Measurements from ENCODE around the gene MB21D2.

Gene MB21D2

GRCh38 chr3:192834428-192834827, 83.2 kb downstream of the MB21D2 start:
- Mint-ChIP-seq H3K4me1 (ENCODE audit: low read depth) (peaks cover 25% of the 10 kb centered on the region), H3K4me3 (no peak overlapping the region), H3K27me3 (ENCODE audit: low read depth) (no peaks in the 10 kb centered on the region), H3K36me3 (ENCODE audit: low read depth) (peaks cover 1% of the 10 kb centered on the region), H3K9me3 (no peaks in the 10 kb centered on the region), H3K27ac (no peak overlapping the region)
- no peak for DNase-seq (ENCODE audit: low spot score)

GRCh38 chr3:192833177-192833890, 84.3 kb downstream of the MB21D2 start:
- no peaks in the 10 kb centered on the region for H3K9me3 Mint-ChIP-seq
- no peak overlapping the region for H3K27ac Mint-ChIP-seq
- peaks cover 1% of the 10 kb centered on the region for H3K36me3 Mint-ChIP-seq (ENCODE audit: low read depth)
- no peak for DNase-seq (ENCODE audit: low spot score)
- no peaks in the 10 kb centered on the region for H3K27me3 Mint-ChIP-seq (ENCODE audit: low read depth)
- H3K4me3 Mint-ChIP-seq, result no peak overlapping the region
- peaks cover 21% of the 10 kb centered on the region for H3K4me1 Mint-ChIP-seq (ENCODE audit: low read depth)

GRCh38 chr3:192831801-192832347, 85.8 kb downstream of the MB21D2 start:
- Mint-ChIP-seq H3K27ac (no peak overlapping the region), H3K27me3 (ENCODE audit: low read depth) (no peaks in the 10 kb centered on the region), H3K9me3 (no peaks in the 10 kb centered on the region), H3K4me1 (ENCODE audit: low read depth) (peaks cover 17% of the 10 kb centered on the region), H3K36me3 (ENCODE audit: low read depth) (peaks cover 1% of the 10 kb centered on the region), H3K4me3 (no peak overlapping the region)
- no peak for DNase-seq (ENCODE audit: low spot score)

GRCh38 chr3:192831111-192831644, 86.5 kb downstream of the MB21D2 start:
- H3K27ac Mint-ChIP-seq, result peak overlapping the region; percentile 37
- no peak overlapping the region for H3K4me3 Mint-ChIP-seq
- H3K9me3 Mint-ChIP-seq, result no peaks in the 10 kb centered on the region
- peaks cover 1% of the 10 kb centered on the region for H3K36me3 Mint-ChIP-seq (ENCODE audit: low read depth)
- H3K4me1 Mint-ChIP-seq (ENCODE audit: low read depth), result peaks cover 15% of the 10 kb centered on the region
- no peaks in the 10 kb centered on the region for H3K27me3 Mint-ChIP-seq (ENCODE audit: low read depth)
- peak; percentile 47 for DNase-seq (ENCODE audit: low spot score)

- H3K4me1 Mint-ChIP-seq (ENCODE audit: low read depth), result peaks cover 13% of the 10 kb centered on the region
- no peaks in the 10 kb centered on the region for H3K9me3 Mint-ChIP-seq
- H3K27me3 Mint-ChIP-seq (ENCODE audit: low read depth), result no peaks in the 10 kb centered on the region
- no peak overlapping the region for H3K27ac Mint-ChIP-seq
- no peak for DNase-seq (ENCODE audit: low spot score)
- peaks cover 1% of the 10 kb centered on the region for H3K36me3 Mint-ChIP-seq (ENCODE audit: low read depth)
- no peak overlapping the region for H3K4me3 Mint-ChIP-seq
Observed at GRCh38 chr3:192830291-192831110, 87.2 kb downstream of the MB21D2 start.

GRCh38 chr3:192827863-192828594, 89.6 kb downstream of the MB21D2 start:
- Mint-ChIP-seq H3K4me3 (no peak overlapping the region), H3K36me3 (ENCODE audit: low read depth) (no peaks in the 10 kb centered on the region), H3K27ac (no peak overlapping the region), H3K4me1 (ENCODE audit: low read depth) (peaks cover 7% of the 10 kb centered on the region), H3K9me3 (no peaks in the 10 kb centered on the region), H3K27me3 (ENCODE audit: low read depth) (no peaks in the 10 kb centered on the region)
- no peak for DNase-seq (ENCODE audit: low spot score)

GRCh38 chr3:192827208-192827607, 90.4 kb downstream of the MB21D2 start:
- no peaks in the 10 kb centered on the region for H3K27me3 Mint-ChIP-seq (ENCODE audit: low read depth)

GRCh38 chr3:192826214-192827006, 91.2 kb downstream of the MB21D2 start:
- no peaks in the 10 kb centered on the region for H3K27me3 Mint-ChIP-seq (ENCODE audit: low read depth)
- no peak overlapping the region for H3K27ac Mint-ChIP-seq
- H3K9me3 Mint-ChIP-seq, result no peaks in the 10 kb centered on the region
- peaks cover 4% of the 10 kb centered on the region for H3K4me1 Mint-ChIP-seq (ENCODE audit: low read depth)
- no peaks in the 10 kb centered on the region for H3K36me3 Mint-ChIP-seq (ENCODE audit: low read depth)
- H3K4me3 Mint-ChIP-seq, result no peak overlapping the region
- DNase-seq (ENCODE audit: low spot score), result no peak

More at GRCh38 chr3:192827208-192827607, 90.4 kb downstream of the MB21D2 start:
- no peaks in the 10 kb centered on the region for H3K36me3 Mint-ChIP-seq (ENCODE audit: low read depth)
- no peak overlapping the region for H3K4me3 Mint-ChIP-seq
- DNase-seq (ENCODE audit: low spot score), result no peak
- H3K9me3 Mint-ChIP-seq, result no peaks in the 10 kb centered on the region
- peaks cover 7% of the 10 kb centered on the region for H3K4me1 Mint-ChIP-seq (ENCODE audit: low read depth)
- H3K27ac Mint-ChIP-seq, result no peak overlapping the region

- Mint-ChIP-seq H3K27me3 (ENCODE audit: low read depth) (no peaks in the 10 kb centered on the region), H3K4me1 (ENCODE audit: low read depth) (no peaks in the 10 kb centered on the region), H3K9me3 (no peaks in the 10 kb centered on the region), H3K27ac (no peak overlapping the region), H3K36me3 (ENCODE audit: low read depth) (no peaks in the 10 kb centered on the region), H3K4me3 (no peak overlapping the region)
- DNase-seq (ENCODE audit: low spot score), result no peak
Observed at GRCh38 chr3:192825657-192826200, 91.9 kb downstream of the MB21D2 start.

GRCh38 chr3:192825216-192825615, 92.4 kb downstream of the MB21D2 start:
- Mint-ChIP-seq H3K27ac (no peak overlapping the region), H3K9me3 (no peaks in the 10 kb centered on the region), H3K36me3 (ENCODE audit: low read depth) (no peaks in the 10 kb centered on the region), H3K27me3 (ENCODE audit: low read depth) (no peaks in the 10 kb centered on the region), H3K4me3 (no peak overlapping the region), H3K4me1 (ENCODE audit: low read depth) (no peaks in the 10 kb centered on the region)
- no peak for DNase-seq (ENCODE audit: low spot score)

- no peak for DNase-seq (ENCODE audit: low spot score)
- no peaks in the 10 kb centered on the region for H3K36me3 Mint-ChIP-seq (ENCODE audit: low read depth)
- no peak overlapping the region for H3K27ac Mint-ChIP-seq
- H3K4me3 Mint-ChIP-seq, result no peak overlapping the region
- no peaks in the 10 kb centered on the region for H3K9me3 Mint-ChIP-seq
- peaks cover under 1% of the 10 kb centered on the region for H3K4me1 Mint-ChIP-seq (ENCODE audit: low read depth)
- no peaks in the 10 kb centered on the region for H3K27me3 Mint-ChIP-seq (ENCODE audit: low read depth)
Observed at GRCh38 chr3:192824313-192824712, 93.3 kb downstream of the MB21D2 start.

- Mint-ChIP-seq H3K36me3 (ENCODE audit: low read depth) (no peaks in the 10 kb centered on the region), H3K27me3 (ENCODE audit: low read depth) (no peaks in the 10 kb centered on the region), H3K27ac (no peak overlapping the region), H3K4me3 (no peak overlapping the region), H3K9me3 (no peaks in the 10 kb centered on the region), H3K4me1 (ENCODE audit: low read depth) (peaks cover 22% of the 10 kb centered on the region)
- no peak for DNase-seq (ENCODE audit: low spot score)
Observed at GRCh38 chr3:192821161-192821560, 96.5 kb downstream of the MB21D2 start.

- H3K4me1 Mint-ChIP-seq (ENCODE audit: low read depth), result peaks cover 22% of the 10 kb centered on the region
Observed at GRCh38 chr3:192820161-192820560, 97.5 kb downstream of the MB21D2 start.

More at GRCh38 chr3:192820161-192820560, 97.5 kb downstream of the MB21D2 start:
- no peak overlapping the region for H3K4me3 Mint-ChIP-seq
- DNase-seq (ENCODE audit: low spot score), result no peak
- no peaks in the 10 kb centered on the region for H3K36me3 Mint-ChIP-seq (ENCODE audit: low read depth)
- no peaks in the 10 kb centered on the region for H3K27me3 Mint-ChIP-seq (ENCODE audit: low read depth)
- H3K9me3 Mint-ChIP-seq, result no peaks in the 10 kb centered on the region
- no peak overlapping the region for H3K27ac Mint-ChIP-seq

Data from T-helper 2 cell treated with Interferon-gamma antibody and Interleukin-4, amounts not matched to agents 5 μg/mL and 100 μg/mL, for 36 hours (primary cell).